Measurements from ENCODE around the gene APOA4.

The APOA4 gene

GRCh38 chr11:116798368-116798767 lies 24.7 kb downstream of the APOA4 start:
- DNase-seq (ENCODE audit: low read depth) = no peak

- DNase-seq (ENCODE audit: low read depth) = no peak
Observed at GRCh38 chr11:116797816-116798215, 25.3 kb downstream of the APOA4 start.

- no peak for DNase-seq (ENCODE audit: low read depth)
Observed at GRCh38 chr11:116796548-116796947, 26.6 kb downstream of the APOA4 start.

- no peak for DNase-seq (ENCODE audit: low read depth)
Observed at GRCh38 chr11:116794851-116795250, 28.3 kb downstream of the APOA4 start.

GRCh38 chr11:116793772-116794097 lies 29.4 kb downstream of the APOA4 start:
- no peak for DNase-seq (ENCODE audit: low read depth)

GRCh38 chr11:116792869-116793771 lies 30.0 kb downstream of the APOA4 start:
- DNase-seq (ENCODE audit: low read depth) = no peak

- no peak for DNase-seq (ENCODE audit: low read depth)
Observed at GRCh38 chr11:116792144-116792868, 30.8 kb downstream of the APOA4 start.

GRCh38 chr11:116791813-116792143 lies 31.3 kb downstream of the APOA4 start, which contains the start of gene APOA5:
Gene APOA5 (minus strand): TSS chr11:116791879. CDS start chr11:116791860, 19 bp downstream.
- DNase-seq (ENCODE audit: low read depth) = no peak

- no peak for DNase-seq (ENCODE audit: low read depth)
Observed at GRCh38 chr11:116791002-116791812, 31.9 kb downstream of the APOA4 start.

GRCh38 chr11:116790167-116791001 lies 32.7 kb downstream of the APOA4 start:
- no peak for DNase-seq (ENCODE audit: low read depth)

- DNase-seq (ENCODE audit: low read depth) = no peak
Observed at GRCh38 chr11:116788975-116789374, 34.1 kb downstream of the APOA4 start.

GRCh38 chr11:116788534-116788933 lies 34.6 kb downstream of the APOA4 start:
- no peak for DNase-seq (ENCODE audit: low read depth)

GRCh38 chr11:116787786-116788486 lies 35.2 kb downstream of the APOA4 start, which contains the start of gene ZPR1:
Gene ZPR1 (minus strand): TSS chr11:116788023. CDS start chr11:116787990, 33 bp downstream.
- DNase-seq (ENCODE audit: low read depth) = no peak

GRCh38 chr11:116787436-116787785 lies 35.7 kb downstream of the APOA4 start:
- DNase-seq (ENCODE audit: low read depth) = no peak

GRCh38 chr11:116786966-116787365 lies 36.1 kb downstream of the APOA4 start:
- DNase-seq (ENCODE audit: low read depth) = no peak

GRCh38 chr11:116786326-116786725 lies 36.8 kb downstream of the APOA4 start:
- DNase-seq (ENCODE audit: low read depth) = no peak

GRCh38 chr11:116782728-116783127 lies 40.4 kb downstream of the APOA4 start:
- no peak for DNase-seq (ENCODE audit: low read depth)

GRCh38 chr11:116778556-116778955 lies 44.5 kb downstream of the APOA4 start:
- DNase-seq (ENCODE audit: low read depth) = no peak

GRCh38 chr11:116777056-116777455 lies 46.0 kb downstream of the APOA4 start:
- DNase-seq (ENCODE audit: low read depth) = no peak

- no peak for DNase-seq (ENCODE audit: low read depth)
Observed at GRCh38 chr11:116776522-116776984, 46.6 kb downstream of the APOA4 start.

GRCh38 chr11:116775975-116776374 lies 47.1 kb downstream of the APOA4 start:
- no peak for DNase-seq (ENCODE audit: low read depth)
